Measurements from ENCODE around the gene IGHMBP2.

Gene IGHMBP2

DNA sequence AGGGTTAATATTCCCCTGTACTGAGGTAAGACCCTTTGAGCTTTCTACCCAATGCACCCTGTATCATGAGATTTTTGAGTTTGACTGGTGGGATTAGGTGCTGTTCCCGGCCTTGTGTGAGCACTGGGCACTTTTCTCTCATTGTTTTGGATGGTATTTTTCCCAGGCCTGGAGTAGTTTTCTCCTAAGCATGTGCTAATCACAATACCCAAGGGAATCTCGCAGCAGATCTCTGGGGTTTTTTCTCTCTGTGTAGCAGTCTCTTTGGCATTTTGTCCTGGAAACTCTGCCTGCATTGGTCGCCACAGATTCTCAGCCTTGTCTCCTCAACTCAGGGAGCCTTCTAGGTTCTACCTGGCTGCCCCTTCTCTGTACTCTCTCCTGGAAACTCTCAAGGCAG lies 19.9 kb downstream of the IGHMBP2 start:
- H2AFZ ChIP-seq (ENCODE audit: low read length) = no peak overlapping the region
- no peak overlapping the region for H3K4me3 ChIP-seq (ENCODE audit: low read depth, low read length, poor library complexity, severe bottlenecking)
- no peak overlapping the region for H3K9ac ChIP-seq (ENCODE audit: low read length)
- no peaks in the 10 kb centered on the region for H3K27me3 ChIP-seq (ENCODE audit: insufficient read depth, low read length)
- no peaks in the 10 kb centered on the region for H3F3A ChIP-seq (ENCODE audit: insufficient read depth, low read length)
- H3K36me3 ChIP-seq (ENCODE audit: insufficient read depth, low read length) = peaks cover 91% of the 10 kb centered on the region
- H3K9me3 ChIP-seq (ENCODE audit: low read length) = peaks cover 18% of the 10 kb centered on the region
- H3K79me2 ChIP-seq (ENCODE audit: insufficient read depth, low read length) = no peaks in the 10 kb centered on the region
- H3K4me2 ChIP-seq (ENCODE audit: low read length) = no peak overlapping the region
- no peak overlapping the region for H3K27ac ChIP-seq (ENCODE audit: low read depth, low read length, poor library complexity, severe bottlenecking)
- H3K4me1 ChIP-seq (ENCODE audit: insufficient read depth, low read length, severe bottlenecking) = peaks cover 9% of the 10 kb centered on the region
- H4K20me1 ChIP-seq (ENCODE audit: insufficient read depth, low read length) = no peaks in the 10 kb centered on the region
- TF ChIP-seq CTCF (IDR thresholded peaks at IDR 0.05; ENCODE audit: low read length) (no peak), EZH2 (IDR thresholded peaks at IDR 0.05; ENCODE audit: borderline replicate concordance, low read length) (no peak)
- no peaks in the 10 kb centered on the region for H3K9me2 ChIP-seq (ENCODE audit: low read depth, low read length)

DNA sequence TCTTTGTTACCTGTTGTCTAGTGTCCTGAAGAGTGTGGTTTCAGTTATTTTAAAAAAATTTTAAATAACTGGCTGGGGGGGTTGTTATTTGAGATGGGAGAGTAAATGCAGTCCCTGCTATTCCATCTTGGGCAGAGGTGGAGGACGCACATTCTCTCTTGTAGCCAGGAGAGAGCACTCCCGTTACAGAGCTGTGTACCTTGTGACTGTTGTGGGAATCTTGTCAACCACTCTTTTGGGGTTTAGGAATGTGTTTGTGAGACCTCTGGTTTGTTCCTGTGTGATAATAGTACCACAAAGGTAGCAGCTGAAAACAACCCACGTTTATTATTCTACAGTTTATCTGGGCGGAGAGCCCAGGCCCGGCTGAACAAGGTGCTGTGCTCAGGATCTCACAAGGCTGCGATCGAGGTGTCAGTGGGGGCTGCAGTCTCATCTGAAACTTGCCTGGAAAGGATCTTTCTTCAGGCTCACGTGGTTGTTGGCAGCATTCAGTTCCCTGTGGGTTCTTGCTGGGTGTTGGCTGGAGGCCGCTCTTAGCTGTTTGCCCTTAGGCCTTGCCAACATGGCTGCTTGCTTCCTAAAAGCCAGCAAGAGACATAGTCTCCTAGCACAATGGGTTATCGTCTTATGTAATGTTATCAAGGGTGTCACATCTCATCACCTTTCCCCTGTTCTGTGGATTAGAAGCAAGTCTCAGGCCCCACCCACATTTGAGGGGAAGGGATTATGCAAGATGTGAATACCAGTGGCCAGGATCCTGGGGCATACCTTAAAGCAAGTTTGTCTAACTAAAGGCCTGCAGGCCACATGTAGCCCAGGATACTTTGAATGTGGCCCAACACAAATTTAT lies 20.6 kb downstream of the IGHMBP2 start:
- no peaks in the 10 kb centered on the region for H3K9me2 ChIP-seq (ENCODE audit: low read depth, low read length)
- H3K9ac ChIP-seq (ENCODE audit: low read length) = no peak overlapping the region
- peaks cover 18% of the 10 kb centered on the region for H3K9me3 ChIP-seq (ENCODE audit: low read length)
- peaks cover 91% of the 10 kb centered on the region for H3K36me3 ChIP-seq (ENCODE audit: insufficient read depth, low read length)
- no peaks in the 10 kb centered on the region for H3K79me2 ChIP-seq (ENCODE audit: insufficient read depth, low read length)
- TF ChIP-seq EZH2 (IDR thresholded peaks at IDR 0.05; ENCODE audit: borderline replicate concordance, low read length) (no peak), CTCF (IDR thresholded peaks at IDR 0.05; ENCODE audit: low read length) (no peak)
- H2AFZ ChIP-seq (ENCODE audit: low read length) = no peak overlapping the region
- H3K4me3 ChIP-seq (ENCODE audit: low read depth, low read length, poor library complexity, severe bottlenecking) = no peak overlapping the region
- no peak overlapping the region for H3K27ac ChIP-seq (ENCODE audit: low read depth, low read length, poor library complexity, severe bottlenecking)
- H3F3A ChIP-seq (ENCODE audit: insufficient read depth, low read length) = no peaks in the 10 kb centered on the region
- no peaks in the 10 kb centered on the region for H3K27me3 ChIP-seq (ENCODE audit: insufficient read depth, low read length)
- H3K4me1 ChIP-seq (ENCODE audit: insufficient read depth, low read length, severe bottlenecking) = peaks cover 9% of the 10 kb centered on the region
- no peaks in the 10 kb centered on the region for H4K20me1 ChIP-seq (ENCODE audit: insufficient read depth, low read length)
- no peak overlapping the region for H3K4me2 ChIP-seq (ENCODE audit: low read length)

DNA sequence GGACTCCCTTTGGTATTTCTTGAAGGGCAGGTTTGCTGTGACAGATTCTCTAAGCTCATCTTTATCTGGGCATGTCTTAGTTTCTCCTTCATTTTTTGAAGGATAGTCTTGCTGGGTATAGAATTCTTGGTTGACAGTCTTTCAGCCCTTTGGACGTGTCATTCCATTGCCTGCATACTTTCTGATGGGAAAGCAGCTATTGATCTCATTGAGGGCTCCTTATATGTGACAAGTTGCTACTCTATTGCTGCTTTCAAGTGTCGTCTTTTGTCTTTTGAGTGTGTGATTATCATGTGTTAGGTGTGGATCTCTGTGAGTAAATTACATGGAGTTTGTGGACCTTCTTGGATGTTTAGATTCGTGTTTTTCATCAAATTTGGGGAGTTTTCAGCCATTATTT lies 21.9 kb downstream of the IGHMBP2 start:
- no peaks in the 10 kb centered on the region for H4K20me1 ChIP-seq (ENCODE audit: insufficient read depth, low read length)
- H3K27me3 ChIP-seq (ENCODE audit: insufficient read depth, low read length) = no peaks in the 10 kb centered on the region
- no peak overlapping the region for H3K9ac ChIP-seq (ENCODE audit: low read length)
- H3F3A ChIP-seq (ENCODE audit: insufficient read depth, low read length) = no peaks in the 10 kb centered on the region
- H3K79me2 ChIP-seq (ENCODE audit: insufficient read depth, low read length) = no peaks in the 10 kb centered on the region
- H3K36me3 ChIP-seq (ENCODE audit: insufficient read depth, low read length) = peaks cover 91% of the 10 kb centered on the region
- peaks cover 9% of the 10 kb centered on the region for H3K4me1 ChIP-seq (ENCODE audit: insufficient read depth, low read length, severe bottlenecking)
- no peaks in the 10 kb centered on the region for H3K9me2 ChIP-seq (ENCODE audit: low read depth, low read length)
- no peak overlapping the region for H3K27ac ChIP-seq (ENCODE audit: low read depth, low read length, poor library complexity, severe bottlenecking)
- no peak overlapping the region for H3K4me2 ChIP-seq (ENCODE audit: low read length)
- TF ChIP-seq CTCF (IDR thresholded peaks at IDR 0.05; ENCODE audit: low read length) (no peak), EZH2 (IDR thresholded peaks at IDR 0.05; ENCODE audit: borderline replicate concordance, low read length) (no peak)
- H2AFZ ChIP-seq (ENCODE audit: low read length) = no peak overlapping the region
- H3K9me3 ChIP-seq (ENCODE audit: low read length) = peaks cover 18% of the 10 kb centered on the region
- H3K4me3 ChIP-seq (ENCODE audit: low read depth, low read length, poor library complexity, severe bottlenecking) = no peak overlapping the region

All from OCI-LY1 (cell line).